CD14-positive monocyte (primary cell): Measurements from ENCODE around the gene LILRA2. TPM values are rescaled to one million over a fixed set of nuclear protein-coding genes. Genes with fewer than 3 reads are reported as not detected.

Experiments used
- DNase-seq, 3 donors: peaks; one replicate each; pipeline ENCODE4 v3.0.0-alpha.2; 2011 to 2022
- H2AFZ ChIP-seq: 2 replicates; pipeline ENCODE4 v1.6.0; 2012; ENCODE audit warnings: mild to moderate bottlenecking, low read depth, low read length, inconsistent platforms; ENCODE audit not compliant: insufficient read depth, poor library complexity, severe bottlenecking
- H3K27ac ChIP-seq, 2 donors: 1 replicate in 1 of 2; 2 replicates in 1 of 2; pipeline ENCODE4 v1.5.1; 2012 to 2013; ENCODE audit warnings: low read length in 2 of 2, control low read depth in 1 of 2, inconsistent platforms in 1 of 2, low read depth in 1 of 2, mild to moderate bottlenecking in 1 of 2
- H3K27me3 ChIP-seq, 2 donors: one replicate each; pipeline versions ENCODE4 v1.6.0 to v1.6.1; 2011 to 2013; ENCODE audit warnings: low read length in 2 of 2; ENCODE audit not compliant: control insufficient read depth in 2 of 2, insufficient read depth in 2 of 2
- H3K36me3 ChIP-seq, 2 donors: replicated peaks in 1 of 2; 1 replicate in 1 of 2; 2 replicates in 1 of 2; pipeline versions ENCODE4 v1.5.1 to v1.6.1; 2012 to 2013; ENCODE audit warnings: low read length in 2 of 2, control low read depth in 1 of 2, inconsistent platforms in 1 of 2, mild to moderate bottlenecking in 1 of 2; ENCODE audit not compliant: insufficient read depth in 2 of 2, control insufficient read depth in 1 of 2
- H3K4me1 ChIP-seq, 2 donors: 1 replicate in 1 of 2; 2 replicates in 1 of 2; pipeline versions ENCODE4 v1.5.1 to v1.6.1; 2012 to 2013; ENCODE audit warnings: low read length in 2 of 2, control low read depth in 1 of 2, inconsistent platforms in 1 of 2, mild to moderate bottlenecking in 1 of 2, moderate library complexity in 1 of 2; ENCODE audit not compliant: insufficient read depth in 2 of 2, control insufficient read depth in 1 of 2
- H3K4me2 ChIP-seq: replicated peaks from 2 replicates; pipeline ENCODE3; 2012; ENCODE audit warnings: low read length, moderate library complexity, mild to moderate bottlenecking; ENCODE audit not compliant: poor library complexity, severe bottlenecking; ENCODE audit errors: extremely low read depth
- H3K4me3 ChIP-seq, 3 experiments: fragments of 200-600 bp in 1 of 3; sonication (generic) in 1 of 3; replicated peaks in 1 of 3; 1 replicate in 2 of 3; 2 replicates in 1 of 3; pipeline ENCODE4 v1.5.1; 2011 to 2013; ENCODE audit warnings: low read length in 3 of 3, mild to moderate bottlenecking in 3 of 3, control low read depth in 2 of 3, low read depth in 2 of 3, inconsistent platforms in 1 of 3, moderate library complexity in 1 of 3
- H3K79me2 ChIP-seq: 2 replicates; pipeline ENCODE4 v1.6.0; 2012; ENCODE audit warnings: mild to moderate bottlenecking, control low read depth, inconsistent platforms, low read length, moderate library complexity; ENCODE audit not compliant: insufficient read depth
- H3K9ac ChIP-seq: 2 replicates; pipeline ENCODE4 v1.6.0; 2017; ENCODE audit warnings: low read length, mild to moderate bottlenecking; ENCODE audit not compliant: insufficient read depth, poor library complexity, severe bottlenecking
- H3K9me3 ChIP-seq, 2 donors: replicated peaks in 1 of 2; 1 replicate in 1 of 2; 2 replicates in 1 of 2; pipeline versions ENCODE4 v1.5.1 to v1.6.1; 2012 to 2013; ENCODE audit warnings: low read length in 2 of 2, control low read depth in 1 of 2; ENCODE audit not compliant: control insufficient read depth in 1 of 2, insufficient read depth in 1 of 2
- H4K20me1 ChIP-seq: 2 replicates; pipeline ENCODE4 v1.6.0; 2012; ENCODE audit warnings: mild to moderate bottlenecking, low read length, control low read depth, moderate library complexity; ENCODE audit not compliant: insufficient read depth
- H3K27ac Mint-ChIP-seq, 7 donors: one replicate each; pipeline ENCODE4 v1.8.0; 2020; ENCODE audit warnings: mild to moderate bottlenecking in 7 of 7, mixed read lengths in 7 of 7, moderate library complexity in 6 of 7, inconsistent platforms in 2 of 7
- H3K27me3 Mint-ChIP-seq, 3 donors: one replicate each; pipeline ENCODE4 v1.8.0; 2021 to 2022; ENCODE audit warnings: low read depth in 3 of 3, mild to moderate bottlenecking in 3 of 3, mixed read lengths in 3 of 3, moderate library complexity in 3 of 3, inconsistent platforms in 1 of 3
- H3K36me3 Mint-ChIP-seq, 2 donors: one replicate each; pipeline ENCODE4 v1.8.0; 2020; ENCODE audit warnings: mixed read lengths in 2 of 2, inconsistent platforms in 1 of 2, mild to moderate bottlenecking in 1 of 2
- H3K4me1 Mint-ChIP-seq: one replicate; pipeline ENCODE4 v1.8.0; 2020; ENCODE audit warnings: mild to moderate bottlenecking, mixed read lengths
- H3K4me3 Mint-ChIP-seq, 2 donors: one replicate each; pipeline ENCODE4 v1.8.0; 2020; ENCODE audit warnings: mild to moderate bottlenecking in 2 of 2, mixed read lengths in 2 of 2, moderate library complexity in 1 of 2
- H3K9me3 Mint-ChIP-seq, 7 donors: one replicate each; pipeline ENCODE4 v1.8.0; 2020 to 2022; ENCODE audit warnings: mixed read lengths in 7 of 7, mild to moderate bottlenecking in 6 of 7, moderate library complexity in 6 of 7, inconsistent platforms in 2 of 7
- CTCF ChIP-seq: fragments of 200-600 bp; IDR thresholded peaks from one replicate; pipeline ENCODE4 v1.8.0; 2022; ENCODE audit warnings: antibody characterized with exemption, mild to moderate bottlenecking
- WGBS: methylation state at CpG from one replicate; pipeline ENCODE4 v1.1.5; 2013; ENCODE audit warnings: missing lambda C conversion rate; ENCODE audit not compliant: insufficient coverage; 5-methylcytosine and 5-hydroxymethylcytosine counted together
- intact Hi-C, 2 donors: fragments of 100-400 bp; cut with micrococcal nuclease; formaldehyde crosslinking; loops; one replicate each; pipeline versions ENCODE4 v1.15.0 to v1.15.1; 2023
- polyA plus RNA-seq, 3 donors: library from polyadenylated mRNA; depleted of rRNA in 1 of 3; unstranded in 2 of 3; stranded (reverse) in 1 of 3; fragments of 300-500 nt in 2 of 3; fragments of >200 nt in 1 of 3; fragmentation: Illumina TruSeq in 2 of 3; gene quantifications; 1 replicate in 2 of 3; 2 replicates in 1 of 3; pipeline ENCODE4 v1.2.3, GENCODE V29; 2012 to 2021

Gene LILRA2
- polyA plus RNA-seq, 3 donors: 333 to 451 (median 377) TPM

GRCh38 chr19:54600212-54600611 lies 26.6 kb downstream of the LILRA2 start:
- H3K4me3 Mint-ChIP-seq: no peak overlapping the region
- peak overlapping the region in 1 of 7 donors; percentile 38 for H3K27ac Mint-ChIP-seq
- H3K4me1 ChIP-seq: peaks cover 9 to 34% of the 10 kb centered on the region in 2 donors
- intact Hi-C loops: no loop called here
- H3K36me3 Mint-ChIP-seq: peaks cover 60 to 62% of the 10 kb centered on the region in 2 donors
- H3K27me3 Mint-ChIP-seq: peaks cover 0 to 4% (median 3%) of the 10 kb centered on the region in 3 donors
- H3K36me3 ChIP-seq: peaks cover 51 to 65% of the 10 kb centered on the region in 2 donors
- peaks cover 35% of the 10 kb centered on the region for H3K4me1 Mint-ChIP-seq
- no peaks in the 10 kb centered on the region for H3K9me3 ChIP-seq
- peaks cover 0 to 2% (median 0%) of the 10 kb centered on the region in 7 donors for H3K9me3 Mint-ChIP-seq
- peaks cover 51% of the 10 kb centered on the region for H4K20me1 ChIP-seq
- H3K79me2 ChIP-seq: peaks cover 14% of the 10 kb centered on the region
- H3K4me2 ChIP-seq: no peak overlapping the region
- H2AFZ ChIP-seq: no peak overlapping the region
- WGBS: 100% methylated on average over 1 of the region's 5 CpGs
- no peak overlapping the region for H3K9ac ChIP-seq
- H3K27me3 ChIP-seq: no peaks in the 10 kb centered on the region
- no peak for TF ChIP-seq CTCF
- no peak overlapping the region for H3K4me3 ChIP-seq
- peak in 1 of 3 donors; percentile 16 for DNase-seq
- H3K27ac ChIP-seq: no peak overlapping the region

- Mint-ChIP-seq H3K4me1 (peaks cover 53% of the 10 kb centered on the region), H3K9me3 (peaks cover 0 to 3% (median 0%) of the 10 kb centered on the region in 7 donors), H3K4me3 (peak overlapping the region; percentile 28 to 92), H3K27me3 (peaks cover 0 to 3% (median 1%) of the 10 kb centered on the region in 3 donors), H3K36me3 (peaks cover 20 to 21% of the 10 kb centered on the region in 2 donors), H3K27ac (peak overlapping the region; percentile 93 to 97 (median 96))
- H3K4me1 ChIP-seq: peaks cover 49 to 64% of the 10 kb centered on the region in 2 donors
- 40% methylated on average over 1 of the region's 4 CpGs for WGBS
- no peaks in the 10 kb centered on the region for H3K27me3 ChIP-seq
- peaks cover 5 to 10% of the 10 kb centered on the region in 2 donors for H3K36me3 ChIP-seq
- DNase-seq: peak; percentile 67 to 79 (median 78)
- intact Hi-C loops: loop anchor here in 1 of 2 donors (5.0 kb wide), 1 partner anchor 34 kb away; the partner anchor contains the start of gene LILRA2
- H4K20me1 ChIP-seq: no peaks in the 10 kb centered on the region
- peak overlapping the region; percentile 32 for H3K4me2 ChIP-seq
- H3K9ac ChIP-seq: peak overlapping the region; percentile 65
- peak overlapping the region; percentile 86 to 96 for H3K27ac ChIP-seq
- no peak overlapping the region for H2AFZ ChIP-seq
- peak overlapping the region in 1 of 3 experiments; percentile 56 for H3K4me3 ChIP-seq
- no peaks in the 10 kb centered on the region for H3K79me2 ChIP-seq
- no peaks in the 10 kb centered on the region for H3K9me3 ChIP-seq
- no peak for TF ChIP-seq CTCF
Measured at GRCh38 chr19:54606230-54606629, 32.6 kb downstream of the LILRA2 start.
